B cell (primary cell): Measurements from ENCODE around the gene FUOM.

Experiments used
- EZH2 ChIP-seq: IDR thresholded peaks from 2 replicates; pipeline ENCODE4 v1.6.1; 2012; ENCODE audit warnings: borderline replicate concordance, low read depth, mild to moderate bottlenecking, moderate library complexity, low read length; ENCODE audit not compliant: insufficient read depth, poor library complexity, severe bottlenecking
- TF ChIP-seq, protein P1 (sequence below): fragments of 200-600 bp; IDR thresholded peaks from one replicate; pipeline ENCODE4 v1.8.0; 2022; ENCODE audit warnings: antibody characterized with exemption, mild to moderate bottlenecking

DNA sequence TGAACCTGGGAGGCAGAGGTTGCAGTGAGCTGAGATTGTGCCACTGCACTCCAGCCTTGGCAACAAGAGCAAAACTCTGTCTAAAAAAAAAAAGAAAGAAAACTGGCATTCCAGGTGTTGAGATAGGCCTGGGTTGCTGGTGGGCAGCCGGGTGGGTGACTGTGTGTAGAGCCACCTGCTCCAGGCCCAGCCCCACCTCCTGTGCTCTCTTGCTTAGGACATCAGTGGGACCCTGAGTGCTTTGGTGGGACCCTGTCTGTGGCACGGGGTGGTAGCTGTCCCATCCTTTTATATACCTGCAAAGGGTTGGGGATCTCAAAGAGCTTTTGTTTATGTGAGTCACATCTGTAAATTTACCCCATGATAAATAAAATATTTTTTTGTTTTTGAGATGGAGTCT, 27.4 kb upstream of the FUOM start:
- TF ChIP-seq, protein P1, sequence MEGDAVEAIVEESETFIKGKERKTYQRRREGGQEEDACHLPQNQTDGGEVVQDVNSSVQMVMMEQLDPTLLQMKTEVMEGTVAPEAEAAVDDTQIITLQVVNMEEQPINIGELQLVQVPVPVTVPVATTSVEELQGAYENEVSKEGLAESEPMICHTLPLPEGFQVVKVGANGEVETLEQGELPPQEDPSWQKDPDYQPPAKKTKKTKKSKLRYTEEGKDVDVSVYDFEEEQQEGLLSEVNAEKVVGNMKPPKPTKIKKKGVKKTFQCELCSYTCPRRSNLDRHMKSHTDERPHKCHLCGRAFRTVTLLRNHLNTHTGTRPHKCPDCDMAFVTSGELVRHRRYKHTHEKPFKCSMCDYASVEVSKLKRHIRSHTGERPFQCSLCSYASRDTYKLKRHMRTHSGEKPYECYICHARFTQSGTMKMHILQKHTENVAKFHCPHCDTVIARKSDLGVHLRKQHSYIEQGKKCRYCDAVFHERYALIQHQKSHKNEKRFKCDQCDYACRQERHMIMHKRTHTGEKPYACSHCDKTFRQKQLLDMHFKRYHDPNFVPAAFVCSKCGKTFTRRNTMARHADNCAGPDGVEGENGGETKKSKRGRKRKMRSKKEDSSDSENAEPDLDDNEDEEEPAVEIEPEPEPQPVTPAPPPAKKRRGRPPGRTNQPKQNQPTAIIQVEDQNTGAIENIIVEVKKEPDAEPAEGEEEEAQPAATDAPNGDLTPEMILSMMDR = no peak
- no peak for TF ChIP-seq EZH2
